Left forelimb (tissue), 1 donor: ENCODE results near the gene CAMSAP1.

Experiments
- DNase-seq: peaks from one replicate; pipeline ENCODE4 v3.0.0-alpha.2; 2018; ENCODE audit warnings: low spot score

Gene CAMSAP1

GRCh38 chr9:135758870-135759269, 148.5 kb downstream of the CAMSAP1 start:
- DNase-seq = no peak
